ENCODE data around the gene KRTAP5-2. TPM values are rescaled to one million over a fixed set of nuclear protein-coding genes. Genes with fewer than 3 reads are reported as not detected.

Gene KRTAP5-2
- total RNA-seq, 1 experiment from 2014 or later, result not detected

DNA sequence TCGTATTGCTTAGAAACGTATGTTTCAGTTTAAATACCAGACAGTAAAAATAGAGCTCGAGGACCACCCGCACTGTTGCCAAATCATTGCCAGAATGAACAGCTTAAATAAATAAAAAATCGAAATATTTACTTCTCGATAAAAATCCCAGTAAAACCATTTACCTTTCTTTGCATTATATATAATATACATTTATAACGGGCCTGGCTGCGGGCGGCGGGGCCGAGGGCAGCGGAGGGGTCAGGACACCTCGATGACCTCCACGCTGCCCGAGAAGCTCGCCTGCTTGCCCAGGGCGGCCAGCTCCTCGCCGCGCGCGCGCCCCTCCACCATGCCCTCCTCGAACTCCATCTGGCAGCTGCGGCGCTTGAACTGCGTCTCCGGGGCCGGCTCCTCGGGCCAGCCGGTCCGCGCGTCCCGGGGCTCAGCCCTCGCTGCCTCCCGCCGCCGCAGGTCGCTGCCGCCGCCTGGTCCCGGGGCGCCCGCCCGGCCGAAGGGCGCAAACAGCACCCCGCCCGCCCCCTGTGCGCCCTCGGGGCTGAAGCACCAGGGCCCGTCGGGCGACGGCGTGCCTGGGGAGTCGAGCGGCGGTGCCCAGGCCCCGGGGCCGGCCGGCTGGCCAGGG lies 41.7 kb downstream of the KRTAP5-2 start:
- DNase-seq (ENCODE audit: low spot score), result no peak

DNA sequence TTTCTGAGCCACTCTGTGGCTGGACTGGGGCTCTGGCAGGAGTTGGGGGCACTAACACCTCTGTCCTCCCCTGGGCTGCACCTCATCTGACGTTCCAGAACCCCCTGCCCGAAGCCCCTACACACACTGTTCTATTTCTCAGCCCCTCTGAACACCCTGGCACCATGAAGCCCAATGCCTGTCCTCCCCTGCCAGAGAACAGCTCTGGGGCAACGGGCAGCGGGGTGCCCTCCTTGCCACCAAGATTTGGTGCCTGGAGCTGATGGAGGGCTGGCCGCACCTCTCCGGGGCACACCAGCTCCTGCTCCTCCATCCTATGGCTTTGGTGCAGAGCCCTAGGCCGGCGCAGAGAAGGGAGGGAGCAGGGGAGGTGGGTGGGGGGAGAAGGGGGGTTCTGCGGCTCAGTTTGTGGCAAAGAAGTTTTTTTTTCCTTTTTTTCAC lies 42.4 kb downstream of the KRTAP5-2 start:
- no peak for DNase-seq (ENCODE audit: low spot score)

- no peak for DNase-seq (ENCODE audit: low spot score)
These were observed 42.9 kb downstream of the KRTAP5-2 start for GRCh38 chr11:1554981-1555712.

DNA sequence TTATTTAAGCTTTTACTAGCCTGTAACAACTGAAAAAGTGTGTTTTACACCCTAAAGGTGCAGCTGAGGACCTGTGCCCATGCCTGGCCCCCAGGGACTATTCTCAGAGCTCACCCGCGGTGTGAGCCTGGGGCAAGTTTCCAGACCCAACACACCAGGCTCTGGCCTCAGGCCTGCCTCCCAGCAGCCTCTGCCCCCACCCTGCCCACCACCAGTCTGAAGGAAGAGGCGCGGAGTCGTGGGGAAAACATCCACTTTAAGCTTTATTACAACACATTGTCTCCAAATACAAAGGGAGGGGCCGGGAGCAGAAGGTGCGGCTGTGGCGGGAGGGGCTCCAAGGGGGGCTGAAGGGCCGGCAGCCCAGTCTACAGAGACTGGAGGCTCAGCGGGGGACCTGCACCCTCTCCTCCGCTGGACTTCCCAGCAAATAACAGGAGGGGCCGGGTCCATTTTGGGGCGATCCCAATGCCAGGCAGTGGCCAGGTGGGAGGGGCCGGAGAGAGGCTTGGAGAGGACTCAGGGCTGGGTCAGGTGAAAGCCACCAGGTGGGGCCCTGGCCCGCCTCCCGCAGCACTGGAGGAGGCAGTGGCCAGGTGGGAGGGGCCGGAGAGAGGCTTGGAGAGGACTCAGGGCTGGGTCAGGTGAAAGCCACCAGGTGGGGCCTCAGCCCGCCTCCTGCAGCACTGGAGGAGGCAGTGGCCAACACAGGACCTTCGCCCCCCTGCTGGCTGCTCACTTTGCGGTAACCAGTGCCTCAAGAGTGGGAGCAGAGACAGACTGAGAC lies 44.1 kb downstream of the KRTAP5-2 start:
- no peak for DNase-seq (ENCODE audit: low spot score)

- no peak for DNase-seq (ENCODE audit: low spot score)
These were observed 48.5 kb downstream of the KRTAP5-2 start for GRCh38 chr11:1549338-1550330.

DNA sequence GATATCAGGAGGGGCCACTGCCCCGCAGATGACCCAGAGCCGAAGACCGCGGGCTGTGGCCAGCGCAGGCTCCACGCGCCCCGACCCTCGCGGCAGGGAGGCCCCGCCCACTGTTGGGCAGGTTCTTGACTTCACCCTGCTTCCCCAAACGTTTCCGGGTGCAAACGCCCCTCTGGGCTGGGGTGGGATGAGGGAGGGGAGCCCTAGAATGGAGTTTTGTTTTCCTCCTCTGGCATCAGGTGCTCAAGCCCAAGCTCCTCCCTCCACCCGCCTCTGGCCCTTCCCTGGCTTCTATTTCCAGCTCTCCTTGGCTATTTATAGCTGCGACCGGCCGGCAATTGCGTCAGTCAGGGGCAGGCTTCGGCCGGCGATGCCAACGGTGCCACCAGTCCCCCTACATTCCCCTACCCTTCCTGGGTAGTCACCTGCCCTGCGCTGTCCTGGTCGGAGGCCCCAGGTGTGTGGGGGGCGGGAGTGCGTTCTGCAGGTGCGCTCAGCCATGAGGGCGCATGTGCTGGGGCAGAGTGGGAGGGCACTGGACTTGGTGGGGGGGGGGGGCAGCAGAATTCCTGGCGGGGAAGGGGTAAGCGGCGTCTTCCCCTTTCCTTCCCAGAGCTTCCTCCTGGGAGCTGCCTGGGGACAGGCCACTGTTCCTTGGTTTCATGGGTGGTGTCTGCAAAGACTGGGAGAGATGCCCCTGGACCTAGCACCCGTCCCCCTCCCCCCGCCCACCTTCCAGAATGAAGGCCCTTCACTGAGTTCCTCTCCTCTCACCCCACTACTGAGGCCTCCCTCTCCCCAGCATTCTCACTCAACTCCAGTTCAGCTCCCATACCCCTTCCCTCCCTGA lies 49.6 kb downstream of the KRTAP5-2 start:
- peak; percentile 74 for DNase-seq (ENCODE audit: low spot score)

DNA sequence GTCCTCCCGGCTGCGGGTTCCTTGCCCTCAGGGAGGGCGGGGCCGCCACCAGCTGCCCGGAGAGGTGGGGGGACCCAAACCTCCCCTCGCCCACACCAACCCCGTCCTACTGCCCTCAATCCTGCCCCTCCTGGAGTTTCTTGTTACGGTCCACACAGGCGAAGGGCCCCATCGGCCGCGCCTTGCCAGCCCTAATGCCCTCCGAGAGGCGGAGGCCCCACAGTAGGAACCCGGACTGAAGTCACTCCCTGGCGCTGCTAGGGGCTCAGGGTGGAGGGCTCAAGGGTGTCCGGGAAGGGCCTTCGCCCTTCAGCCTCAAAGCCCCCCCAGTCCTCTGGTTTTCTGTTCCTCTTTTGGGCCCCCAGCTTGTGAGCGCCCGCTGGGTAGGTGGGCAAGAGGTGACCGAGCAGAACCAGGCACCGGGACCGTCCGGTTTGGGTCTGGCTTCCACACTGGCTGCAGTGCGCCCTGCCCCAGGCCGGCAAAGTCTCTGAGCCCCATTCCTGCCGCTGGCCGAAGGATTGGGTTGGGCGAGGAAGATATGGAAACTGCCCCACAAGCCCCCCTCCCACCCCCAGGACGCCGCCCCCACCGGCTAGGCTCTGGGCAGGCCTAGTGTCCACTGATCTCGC lies 50.5 kb downstream of the KRTAP5-2 start:
- DNase-seq (ENCODE audit: low spot score), result no peak

Other genes with a start within 250 kb of the KRTAP5-2 start
- gene BRSK2, start 208.4 kb downstream of the KRTAP5-2 start, total RNA-seq (2014; rRNA removed; shearing (Covaris generic)), result 1.3 and 2.5 TPM in 2 replicates
- 15.2 and 18.1 TPM in 2 replicates for gene MOB2, start 111.5 kb downstream of the KRTAP5-2 start, total RNA-seq (2014; rRNA removed; shearing (Covaris generic))
- 0.45 and 3.2 TPM in 2 replicates for gene DUSP8, start 26.0 kb downstream of the KRTAP5-2 start, total RNA-seq (2014; rRNA removed; shearing (Covaris generic))
- not detected in 2 replicates for gene KRTAP5-1, start 13.0 kb downstream of the KRTAP5-2 start, total RNA-seq (2014; rRNA removed; shearing (Covaris generic))
- not detected in 2 replicates for gene KRTAP5-3, start 10.2 kb upstream of the KRTAP5-2 start, total RNA-seq (2014; rRNA removed; shearing (Covaris generic))
- not detected in 2 replicates for gene KRTAP5-4, start 23.8 kb upstream of the KRTAP5-2 start, total RNA-seq (2014; rRNA removed; shearing (Covaris generic))
- not detected in 2 replicates for gene KRTAP5-5, start 31.5 kb upstream of the KRTAP5-2 start, total RNA-seq (2014; rRNA removed; shearing (Covaris generic))
- not detected in 2 replicates for gene KRTAP5-6, start 98.9 kb upstream of the KRTAP5-2 start, total RNA-seq (2014; rRNA removed; shearing (Covaris generic))
- 1.4 and 2.0 TPM in 2 replicates for gene IFITM10, start 152.3 kb upstream of the KRTAP5-2 start, total RNA-seq (2014; rRNA removed; shearing (Covaris generic))
- 516 and 559 TPM in 2 replicates for gene CTSD, start 165.6 kb upstream of the KRTAP5-2 start, total RNA-seq (2014; rRNA removed; shearing (Covaris generic))
- not detected in 2 replicates for gene SYT8, start 236.7 kb upstream of the KRTAP5-2 start, total RNA-seq (2014; rRNA removed; shearing (Covaris generic))
- not detected in 2 replicates for gene TNNI2, start 240.7 kb upstream of the KRTAP5-2 start, total RNA-seq (2014; rRNA removed; shearing (Covaris generic))